NK-92 (cell line): ENCODE measurements around the gene MRGPRX2.

ENCODE experiments used
- DNase-seq: peaks from one replicate; lab custom pipeline; 2025; ENCODE audit not compliant: unreplicated experiment; lab: John Stamatoyannopoulos, UW

Gene MRGPRX2

DNA sequence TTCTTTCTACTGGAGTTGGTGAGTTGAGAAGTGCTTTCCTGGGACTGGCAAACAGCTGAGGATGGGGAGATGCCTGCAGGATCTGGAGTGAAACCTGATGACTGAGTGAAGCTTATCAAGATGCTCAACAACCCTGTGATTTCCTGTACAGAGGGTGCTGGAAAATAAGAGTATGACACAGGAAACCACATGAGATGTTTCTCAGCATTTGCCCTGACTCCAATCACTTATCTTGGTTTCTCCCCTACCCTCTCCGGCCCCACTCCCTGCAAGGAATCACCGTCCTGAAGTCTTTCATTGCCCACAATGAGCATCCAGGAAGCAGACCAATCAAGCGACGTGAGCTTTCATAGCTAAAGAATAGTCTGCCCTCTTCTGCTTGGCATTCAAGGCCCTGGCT is at the start of gene MRGPRX2:
Gene MRGPRX2 (minus strand): TSS at position 89 of the 400 bp plus-strand sequence. CDS start 4,315 bp downstream, outside the sequence.
- DNase-seq = no peak

DNA sequence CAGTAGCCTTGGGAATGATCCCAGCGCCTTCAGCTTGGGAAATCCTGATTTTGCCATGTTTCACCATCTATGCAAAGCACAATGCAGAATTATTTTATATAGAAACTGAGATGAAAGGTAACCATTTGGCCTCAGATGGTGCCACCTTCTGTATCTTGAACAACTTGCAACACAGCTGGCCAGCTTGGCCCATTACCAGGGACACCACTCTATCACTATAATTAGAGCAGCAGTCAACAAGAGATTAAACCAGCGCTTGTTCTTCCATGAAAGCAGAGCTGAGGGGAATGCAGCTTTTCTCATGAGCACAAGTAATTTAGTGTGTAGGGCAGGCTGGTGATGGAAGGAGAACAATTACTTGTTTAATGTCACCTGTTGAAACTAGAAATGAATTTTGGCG is 49.8 kb upstream of the MRGPRX2 start:
- DNase-seq = no peak

- DNase-seq = no peak
Observed at GRCh38 chr11:19107125-19107524, 46.6 kb upstream of the MRGPRX2 start.

DNA sequence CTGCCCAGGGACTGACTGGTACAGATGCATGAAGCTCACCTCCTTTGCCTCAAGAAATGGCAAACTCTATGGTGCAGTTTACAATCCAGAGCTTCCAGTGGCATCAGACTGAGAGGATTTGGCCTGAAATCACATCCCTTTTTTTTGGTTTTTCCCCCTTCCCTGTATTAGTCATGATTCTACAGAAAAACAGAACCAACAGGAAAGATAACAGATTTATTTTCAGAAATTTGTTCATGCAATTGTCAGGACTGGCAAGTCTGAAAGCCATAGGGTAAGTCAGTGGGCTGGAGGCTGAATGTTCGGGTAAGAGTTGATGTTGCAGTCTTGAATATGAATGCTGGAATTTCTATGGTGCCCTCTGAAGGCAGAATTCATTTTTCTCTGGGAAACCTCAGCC is 44.5 kb upstream of the MRGPRX2 start:
- no peak for DNase-seq

DNA sequence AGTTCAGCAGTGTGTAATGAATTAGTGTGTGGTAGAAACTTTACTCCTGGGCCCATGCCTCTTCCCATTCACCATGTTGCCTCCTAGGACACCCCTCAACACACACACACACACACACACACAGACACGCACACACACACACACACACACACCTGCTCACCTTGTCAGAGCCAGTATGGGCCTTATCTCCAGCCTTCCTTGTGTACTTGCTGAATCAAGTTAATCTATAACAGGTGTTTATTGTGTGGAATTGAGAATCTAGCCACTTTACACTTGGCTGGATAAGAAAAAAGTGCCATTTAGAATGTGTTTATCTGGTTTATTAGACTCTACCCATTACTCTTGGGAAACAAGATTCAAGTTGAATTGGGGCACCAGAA is 42.0 kb upstream of the MRGPRX2 start:
- DNase-seq = no peak

- no peak for DNase-seq
Observed at GRCh38 chr11:19101796-19102520, 41.4 kb upstream of the MRGPRX2 start.

DNA sequence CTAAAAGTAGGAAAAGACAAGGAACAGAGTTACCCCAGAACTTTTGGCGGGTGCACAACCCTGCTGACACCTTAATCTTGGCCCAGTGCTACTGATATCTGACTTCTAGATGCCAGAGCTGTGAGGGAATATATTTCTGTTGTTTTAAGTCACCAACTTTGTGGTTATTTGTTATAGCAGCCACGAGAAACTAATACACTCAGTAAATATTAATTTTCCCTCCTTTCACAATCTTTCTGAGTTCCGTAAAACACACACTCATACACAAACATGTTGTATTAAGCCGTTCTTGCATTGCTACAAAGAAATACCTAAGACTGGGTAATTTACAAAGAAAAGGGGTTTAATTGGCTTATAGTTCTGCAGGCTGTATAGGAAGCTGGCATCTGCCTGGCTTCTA is 40.4 kb upstream of the MRGPRX2 start:
- DNase-seq = no peak

DNA sequence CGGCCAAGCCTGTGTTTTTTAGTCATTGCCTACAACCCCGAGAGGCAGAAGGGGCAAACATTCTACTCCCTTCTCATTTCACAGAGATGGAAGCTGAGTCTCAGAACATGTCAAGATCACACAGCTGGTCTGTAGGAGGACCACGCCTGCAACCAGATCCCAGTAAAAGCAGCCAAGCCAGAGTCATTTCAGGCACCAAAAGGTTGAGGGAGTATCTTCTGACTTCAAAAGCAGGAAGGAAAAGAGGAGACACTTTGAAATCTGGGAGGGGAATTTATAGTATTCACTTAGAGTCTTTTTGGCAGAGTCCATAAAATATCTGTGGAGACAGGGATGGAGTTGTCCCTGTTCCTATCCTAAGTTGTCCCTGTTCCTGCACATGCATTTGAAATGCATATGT is 38.6 kb upstream of the MRGPRX2 start:
- DNase-seq = no peak

- no peak for DNase-seq
Observed at GRCh38 chr11:19094859-19095258, 34.3 kb upstream of the MRGPRX2 start.

DNA sequence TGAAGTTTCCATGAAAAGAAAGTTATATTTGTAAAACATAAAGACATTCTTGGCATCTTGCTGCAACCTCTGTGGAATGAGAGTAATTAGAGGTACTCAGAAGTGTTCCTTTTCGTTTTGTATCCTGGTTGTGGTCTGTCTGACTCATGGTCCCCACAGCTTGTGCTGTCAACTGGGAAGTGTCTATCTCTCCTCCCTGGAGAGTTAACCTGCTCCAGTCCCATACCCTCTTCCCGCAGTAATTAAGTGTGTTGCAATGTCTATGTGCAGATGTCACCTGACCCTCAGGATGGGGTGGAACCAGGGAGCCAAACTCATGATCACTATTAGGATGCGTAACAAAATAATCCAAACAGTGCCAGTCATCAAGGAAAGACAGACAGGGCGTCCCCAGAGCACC is 33.5 kb upstream of the MRGPRX2 start:
- no peak for DNase-seq

DNA sequence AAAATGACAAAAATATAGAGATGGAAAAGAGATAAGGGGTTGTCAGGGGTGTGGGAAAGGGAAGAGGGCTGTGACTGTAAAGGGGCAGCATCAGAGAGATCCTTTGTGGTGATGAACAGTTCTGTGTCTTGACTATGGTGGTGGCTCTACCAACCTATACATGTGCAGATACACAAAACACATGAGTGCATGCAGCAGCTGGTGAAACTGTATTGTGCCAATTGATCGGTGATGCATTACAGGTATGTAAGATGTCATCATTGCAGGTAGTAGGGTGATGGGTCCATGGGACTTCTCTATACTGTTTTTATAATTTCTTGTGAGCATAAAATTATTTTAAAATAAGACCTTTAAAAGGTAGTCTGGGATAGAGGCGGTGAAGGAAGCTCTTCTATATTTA is 32.3 kb upstream of the MRGPRX2 start:
- DNase-seq = no peak

DNA sequence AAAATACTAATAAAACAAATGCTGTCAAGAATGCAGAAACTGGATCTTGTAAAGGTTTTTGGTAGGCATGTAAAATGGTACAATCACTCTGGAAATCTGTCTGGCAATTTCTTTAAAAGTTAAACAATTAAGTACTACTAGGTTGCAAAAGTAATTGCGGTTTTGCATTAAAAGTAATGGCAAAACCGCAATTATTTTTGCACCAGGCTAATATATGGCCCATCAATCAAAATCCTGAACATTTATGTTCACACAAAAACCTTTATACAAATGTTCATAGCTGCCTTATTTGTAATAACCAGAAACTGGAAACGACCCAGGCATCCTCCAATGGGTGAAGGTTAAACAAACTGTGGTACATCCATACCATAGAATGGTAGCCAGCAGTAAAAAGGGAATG is 31.8 kb upstream of the MRGPRX2 start:
- no peak for DNase-seq

DNA sequence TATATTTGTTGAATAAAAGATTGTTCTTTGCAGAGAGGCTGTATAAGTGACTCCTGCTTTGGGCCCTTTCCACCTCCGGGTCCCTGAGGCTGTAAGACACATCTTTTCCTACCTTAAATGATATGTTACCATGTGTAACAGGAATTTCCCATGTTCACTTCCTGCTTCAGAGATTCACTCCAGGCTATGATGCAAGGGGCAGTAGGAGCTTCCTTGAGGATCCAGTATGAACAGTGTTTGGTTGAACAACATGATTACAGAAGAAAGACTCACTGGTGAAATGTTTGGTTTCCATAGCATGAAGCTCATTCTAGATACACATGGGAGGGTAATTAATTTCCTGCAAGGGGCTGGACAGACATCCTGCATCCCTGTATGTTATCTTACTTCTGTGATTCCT is 30.8 kb upstream of the MRGPRX2 start:
- DNase-seq = no peak

GRCh38 chr11:19089421-19089820 is 28.9 kb upstream of the MRGPRX2 start:
- DNase-seq = no peak

GRCh38 chr11:19088791-19089190 is 28.3 kb upstream of the MRGPRX2 start:
- DNase-seq = no peak

DNA sequence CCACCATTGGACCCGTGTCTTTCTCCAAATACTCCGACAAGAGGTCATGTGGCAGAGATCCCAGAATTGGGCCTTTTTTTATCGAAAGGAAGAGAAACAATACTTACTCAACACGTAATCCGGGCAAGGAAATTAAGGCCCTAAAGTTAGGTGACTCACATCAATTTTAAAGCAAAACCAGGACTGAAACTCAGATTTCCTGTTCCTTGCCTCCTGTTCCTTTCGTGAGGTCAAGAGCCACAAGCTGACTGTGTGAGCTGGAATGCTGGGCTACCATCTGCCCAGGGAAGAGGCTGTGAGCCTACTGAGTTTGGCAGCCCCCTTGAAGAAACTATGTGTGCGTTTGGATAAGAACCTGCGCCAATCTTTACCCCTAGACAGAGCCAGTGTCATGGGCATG is 27.1 kb upstream of the MRGPRX2 start:
- no peak for DNase-seq

GRCh38 chr11:19084661-19085315 is 24.3 kb upstream of the MRGPRX2 start:
- no peak for DNase-seq

DNA sequence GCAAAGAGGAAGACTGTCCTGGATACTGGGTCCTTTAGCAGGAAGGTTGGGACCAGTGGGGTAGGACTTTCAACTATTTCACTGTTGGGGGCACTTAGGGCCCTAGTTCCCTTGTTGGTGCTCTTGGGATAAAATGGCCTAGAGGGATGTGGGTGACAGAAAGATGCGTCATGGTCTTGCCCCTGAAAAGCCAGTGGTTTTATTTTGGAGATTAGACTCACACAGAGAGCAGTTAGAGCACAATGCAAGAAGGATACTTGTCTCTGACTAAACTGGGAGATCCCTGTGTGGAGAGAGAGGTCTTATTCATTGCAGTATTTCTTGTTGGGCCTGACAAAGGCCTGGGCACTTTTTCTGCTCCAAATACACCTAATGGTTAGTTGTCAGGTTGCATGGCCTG is 22.6 kb upstream of the MRGPRX2 start:
- no peak for DNase-seq

- DNase-seq = no peak
Observed at GRCh38 chr11:19080579-19080993, 20.1 kb upstream of the MRGPRX2 start.

- no peak for DNase-seq
Observed at GRCh38 chr11:19079643-19080440, 19.3 kb upstream of the MRGPRX2 start.

- no peak for DNase-seq
Observed at GRCh38 chr11:19077965-19078364, 17.4 kb upstream of the MRGPRX2 start.
